Measurements from ENCODE around the gene CALHM3.

Gene CALHM3

DNA sequence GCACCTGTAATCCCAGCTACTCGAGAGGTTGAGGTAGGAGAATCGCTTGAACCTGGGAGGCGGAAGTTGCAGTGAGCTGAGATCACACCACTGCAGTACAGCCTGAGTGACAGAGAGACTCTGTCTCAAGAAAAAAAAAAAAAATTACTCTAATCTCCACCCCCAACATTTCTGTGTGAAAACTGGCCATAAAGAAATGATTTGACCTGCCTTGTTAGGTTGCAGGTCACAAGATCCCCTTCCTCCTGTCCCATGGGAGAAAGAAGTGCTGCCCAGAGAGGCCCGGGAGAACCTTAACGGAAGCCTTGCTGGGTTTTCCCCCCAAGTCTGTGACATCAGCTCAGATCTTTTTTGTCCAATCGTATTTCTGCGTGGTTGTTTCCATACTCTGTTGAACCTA is 11.6 kb downstream of the CALHM3 start:
- Histone ChIP-seq H3K4me3 (ENCODE audit: low read depth in 1 of 2, low read length in 2 of 2) (no peak overlapping the region), H3K4me1 (ENCODE audit: insufficient read depth, low read length) (peaks cover 8% of the 10 kb centered on the region), H3K9ac (ENCODE audit: low read length) (no peak overlapping the region), H3K9me3 (ENCODE audit: low read length) (no peaks in the 10 kb centered on the region), H3K27me3 (ENCODE audit: control insufficient read depth in 1 of 2, insufficient read depth in 2 of 2, low read length in 2 of 2) (no peaks in the 10 kb centered on the region), H3K27ac (ENCODE audit: low read depth, low read length) (no peak overlapping the region), H3K36me3 (ENCODE audit: insufficient read depth, low read length) (no peaks in the 10 kb centered on the region)

DNA sequence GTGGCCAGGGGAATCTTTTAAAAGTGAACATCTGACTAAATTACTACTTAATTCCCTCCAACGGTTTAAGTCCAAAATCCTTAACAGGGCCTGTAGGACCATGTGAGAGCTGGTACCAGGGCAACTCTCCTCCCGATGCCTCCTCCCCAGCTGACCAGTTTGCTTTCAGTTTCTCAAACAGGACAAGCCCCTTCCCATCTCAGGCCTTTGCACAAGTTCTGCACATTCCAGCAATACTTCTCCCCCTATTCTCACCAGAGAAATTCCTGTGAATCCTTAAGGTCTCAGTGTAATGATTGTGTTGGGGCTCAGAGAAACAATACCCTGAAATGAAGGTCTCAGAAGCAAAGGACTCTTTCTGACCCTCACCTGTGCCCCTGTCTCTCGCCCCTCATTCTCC is 12.3 kb downstream of the CALHM3 start:
- H3K4me1 ChIP-seq (ENCODE audit: insufficient read depth, low read length): peaks cover 8% of the 10 kb centered on the region
- no peaks in the 10 kb centered on the region for H3K27me3 ChIP-seq (ENCODE audit: control insufficient read depth in 1 of 2, insufficient read depth in 2 of 2, low read length in 2 of 2)
- no peak overlapping the region for H3K4me3 ChIP-seq (ENCODE audit: low read depth in 1 of 2, low read length in 2 of 2)
- H3K9me3 ChIP-seq (ENCODE audit: low read length): no peaks in the 10 kb centered on the region
- no peak overlapping the region for H3K9ac ChIP-seq (ENCODE audit: low read length)
- no peaks in the 10 kb centered on the region for H3K36me3 ChIP-seq (ENCODE audit: insufficient read depth, low read length)
- H3K27ac ChIP-seq (ENCODE audit: low read depth, low read length): no peak overlapping the region

DNA sequence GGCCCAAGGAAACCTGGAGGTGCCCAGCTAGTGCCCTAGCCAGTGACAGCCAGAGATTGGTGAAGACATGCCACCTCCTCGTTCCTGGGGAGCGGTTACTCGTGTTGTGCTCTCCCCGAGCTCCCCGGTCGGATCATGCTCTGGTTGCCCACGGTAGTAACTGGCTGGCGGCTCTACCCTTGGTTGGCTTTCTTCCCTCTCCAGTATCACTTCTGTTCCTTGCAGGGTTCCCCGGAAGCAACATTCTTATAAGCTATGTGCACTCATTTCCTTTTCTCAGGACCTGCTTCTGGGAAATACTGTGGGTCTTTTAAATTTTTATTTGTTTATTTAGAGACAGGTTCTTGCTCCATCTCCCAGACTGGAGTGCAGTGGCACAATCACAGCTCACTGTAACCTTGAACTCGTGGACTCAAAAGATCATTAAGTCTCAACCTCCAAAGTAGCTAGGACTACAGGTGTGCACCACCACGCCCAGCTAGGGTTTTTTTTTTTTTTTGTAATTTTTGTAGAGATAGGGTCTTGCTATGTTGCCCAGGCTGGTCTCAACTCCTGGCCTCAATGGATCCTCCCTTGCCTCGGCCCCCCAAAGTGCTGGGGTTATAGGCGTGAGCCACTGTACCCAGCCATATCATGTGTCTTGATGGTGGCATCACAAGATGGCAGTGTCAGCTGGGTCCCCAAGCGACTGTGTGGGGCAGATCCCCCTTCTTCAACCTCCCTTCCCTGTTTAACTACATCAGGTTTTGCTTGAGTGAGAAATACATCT is 13.4 kb downstream of the CALHM3 start:
- peaks cover under 1% of the 10 kb centered on the region for H3K4me1 ChIP-seq (ENCODE audit: insufficient read depth, low read length)
- no peak overlapping the region for H3K27ac ChIP-seq (ENCODE audit: low read depth, low read length)
- H3K36me3 ChIP-seq (ENCODE audit: insufficient read depth, low read length): no peaks in the 10 kb centered on the region
- no peaks in the 10 kb centered on the region for H3K27me3 ChIP-seq (ENCODE audit: control insufficient read depth in 1 of 2, insufficient read depth in 2 of 2, low read length in 2 of 2)
- no peak overlapping the region for H3K9ac ChIP-seq (ENCODE audit: low read length)
- H3K9me3 ChIP-seq (ENCODE audit: low read length): no peaks in the 10 kb centered on the region
- H3K4me3 ChIP-seq (ENCODE audit: low read depth in 1 of 2, low read length in 2 of 2): no peak overlapping the region

DNA sequence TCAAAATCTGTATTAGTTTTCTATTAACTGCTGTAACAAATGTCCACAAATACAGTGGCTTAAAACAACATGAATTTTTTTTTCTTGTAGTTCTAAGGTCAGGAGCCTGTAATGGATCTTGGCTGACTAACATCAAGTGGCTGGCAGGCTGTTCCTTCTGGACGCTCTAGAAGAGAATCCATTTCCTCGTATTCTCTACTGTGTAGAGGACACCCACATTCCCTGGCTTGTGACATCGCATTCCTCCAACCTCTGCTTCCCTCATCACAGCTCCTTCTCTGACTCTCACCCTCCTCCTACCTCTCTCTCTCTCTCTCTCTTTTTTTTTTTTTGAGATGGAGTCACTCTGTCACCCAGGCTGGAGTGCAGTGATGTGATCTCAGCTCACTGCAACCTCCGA is 15.5 kb downstream of the CALHM3 start:
- Histone ChIP-seq H3K9ac (ENCODE audit: low read length) (no peak overlapping the region), H3K36me3 (ENCODE audit: insufficient read depth, low read length) (no peaks in the 10 kb centered on the region), H3K4me3 (ENCODE audit: low read depth in 1 of 2, low read length in 2 of 2) (no peak overlapping the region), H3K27ac (ENCODE audit: low read depth, low read length) (no peak overlapping the region), H3K4me1 (ENCODE audit: insufficient read depth, low read length) (no peaks in the 10 kb centered on the region), H3K9me3 (ENCODE audit: low read length) (no peaks in the 10 kb centered on the region), H3K27me3 (ENCODE audit: control insufficient read depth in 1 of 2, insufficient read depth in 2 of 2, low read length in 2 of 2) (no peaks in the 10 kb centered on the region)

DNA sequence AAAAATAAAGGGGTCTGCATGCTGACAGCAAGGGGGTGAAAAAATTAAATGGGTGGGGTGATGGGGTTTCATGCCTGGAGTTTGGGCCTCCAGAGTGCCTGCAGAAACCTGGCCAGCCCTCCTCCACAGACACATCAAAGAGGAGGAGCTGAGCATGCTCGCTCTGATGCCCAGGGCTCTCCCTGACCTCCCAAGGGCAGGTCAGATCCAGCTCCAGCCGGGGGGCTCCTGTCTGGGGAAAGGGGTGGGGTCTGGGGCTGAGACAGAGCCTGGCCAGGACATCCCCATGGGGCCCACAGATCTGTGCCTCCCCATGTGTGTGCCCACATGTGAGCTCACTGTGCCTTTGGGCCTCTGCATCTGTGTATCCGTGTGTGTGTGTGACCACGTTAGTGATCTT is 19.4 kb downstream of the CALHM3 start:
- Histone ChIP-seq H3K4me1 (ENCODE audit: insufficient read depth, low read length) (no peaks in the 10 kb centered on the region), H3K27ac (ENCODE audit: low read depth, low read length) (no peak overlapping the region), H3K9ac (ENCODE audit: low read length) (no peak overlapping the region)

DNA sequence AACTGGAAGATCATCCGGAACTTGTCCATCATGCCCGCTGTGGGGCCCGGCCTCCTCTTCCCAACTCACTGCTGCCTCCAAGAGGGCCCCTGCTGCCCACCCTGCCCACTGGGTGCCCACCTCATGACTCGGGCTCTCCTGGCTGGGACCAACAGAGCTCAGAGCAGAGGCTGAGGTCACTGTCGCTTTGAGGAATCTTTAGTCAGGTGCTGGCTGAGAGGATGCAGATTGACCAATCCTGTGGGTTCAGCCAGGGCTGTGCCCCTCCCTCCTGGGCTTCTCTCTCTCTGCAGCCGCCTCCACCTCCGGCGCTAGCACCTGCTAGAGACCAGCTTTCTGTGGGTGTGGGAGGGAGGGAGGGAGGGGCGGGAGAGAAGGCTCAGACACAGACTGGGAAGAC is 20.3 kb downstream of the CALHM3 start, which contains the start of gene CALHM1:
Gene CALHM1, minus strand, starts transcription at position 181 of the 400 bp plus-strand sequence. Its CDS starts 149 bp downstream, at position 32.
- Histone ChIP-seq H3K4me1 (ENCODE audit: insufficient read depth, low read length) (no peaks in the 10 kb centered on the region), H3K9me3 (ENCODE audit: low read length) (no peaks in the 10 kb centered on the region), H3K27ac (ENCODE audit: low read depth, low read length) (no peak within 1 kb of the TSS), H3K27me3 (ENCODE audit: control insufficient read depth in 1 of 2, insufficient read depth in 2 of 2, low read length in 2 of 2) (no peaks in the 10 kb centered on the region), H3K36me3 (ENCODE audit: insufficient read depth, low read length) (no peaks in the 10 kb centered on the region), H3K4me3 (ENCODE audit: low read depth in 1 of 2, low read length in 2 of 2) (no peak within 1 kb of the TSS), H3K9ac (ENCODE audit: low read length) (no peak within 1 kb of the TSS)

More for the DNA sequence above, 19.4 kb downstream of the CALHM3 start:
- Histone ChIP-seq H3K27me3 (ENCODE audit: control insufficient read depth in 1 of 2, insufficient read depth in 2 of 2, low read length in 2 of 2) (no peaks in the 10 kb centered on the region), H3K36me3 (ENCODE audit: insufficient read depth, low read length) (no peaks in the 10 kb centered on the region), H3K9me3 (ENCODE audit: low read length) (no peaks in the 10 kb centered on the region), H3K4me3 (ENCODE audit: low read depth in 1 of 2, low read length in 2 of 2) (no peak overlapping the region)

DNA sequence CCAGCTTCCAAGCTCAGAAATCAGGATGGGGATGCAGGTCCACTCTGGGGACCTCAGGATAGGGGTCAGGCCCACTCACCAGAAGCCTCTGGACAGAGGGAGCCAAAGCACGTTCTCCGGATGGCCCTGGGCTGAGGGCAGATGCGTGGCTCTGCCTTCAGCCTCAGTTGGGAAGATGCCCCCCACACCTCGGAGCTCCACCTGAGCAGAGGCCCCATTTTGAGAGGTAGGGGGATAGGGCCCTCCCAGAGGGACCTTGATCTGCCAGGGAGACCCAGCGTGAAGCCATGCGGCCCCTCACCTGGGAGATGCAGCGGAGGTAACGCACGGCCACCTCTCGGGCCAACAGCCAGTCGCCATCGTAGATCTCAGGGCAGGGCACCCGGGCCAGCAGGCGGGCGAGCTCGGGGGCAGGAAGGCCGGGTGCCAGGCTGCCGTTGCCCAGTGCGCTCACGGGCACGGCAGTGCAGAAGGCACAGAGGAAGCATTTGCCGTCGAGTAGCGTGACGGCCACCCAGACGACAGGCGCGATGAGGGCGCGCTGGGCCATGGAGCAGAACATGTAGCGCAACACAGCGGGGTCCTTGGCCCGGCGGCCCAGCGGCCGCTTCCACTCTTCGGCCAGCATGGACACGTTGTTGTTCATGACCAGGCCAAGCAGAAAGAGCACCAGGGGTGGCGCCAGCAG is 21.0 kb downstream of the CALHM3 start:
- H3K4me3 ChIP-seq (ENCODE audit: low read depth in 1 of 2, low read length in 2 of 2): no peak overlapping the region
- no peaks in the 10 kb centered on the region for H3K27me3 ChIP-seq (ENCODE audit: control insufficient read depth in 1 of 2, insufficient read depth in 2 of 2, low read length in 2 of 2)
- H3K9ac ChIP-seq (ENCODE audit: low read length): no peak overlapping the region

DNA sequence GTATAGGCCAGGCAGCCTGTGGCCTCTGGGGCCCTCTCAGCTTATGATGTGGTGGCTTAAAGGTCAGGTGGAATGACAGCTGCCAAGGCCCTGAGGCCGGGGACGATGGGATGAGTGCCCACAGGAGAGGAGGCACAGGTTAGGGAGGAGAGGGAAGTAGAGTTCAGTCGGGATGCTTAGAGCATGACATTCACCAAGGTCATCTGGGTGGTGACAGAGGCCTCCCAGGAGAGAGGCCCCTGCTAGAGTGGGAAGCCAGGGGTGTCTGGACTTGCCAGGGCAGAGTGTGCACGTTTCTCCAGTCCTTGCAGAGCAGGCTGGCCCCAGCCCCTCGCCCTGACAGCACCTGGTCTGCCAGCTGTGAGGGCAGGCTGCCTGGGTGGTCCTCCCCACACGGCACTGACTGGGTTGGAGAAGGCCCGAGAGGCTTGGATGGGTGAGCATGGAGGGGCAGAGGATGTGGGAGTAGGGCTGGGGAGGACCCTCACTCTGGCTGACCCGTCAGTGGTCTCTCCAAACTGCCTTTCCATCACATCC is 21.8 kb downstream of the CALHM3 start:
- H3K4me3 ChIP-seq (ENCODE audit: low read depth in 1 of 2, low read length in 2 of 2): no peak overlapping the region
- H3K9me3 ChIP-seq (ENCODE audit: low read length): no peaks in the 10 kb centered on the region
- no peaks in the 10 kb centered on the region for H3K27me3 ChIP-seq (ENCODE audit: control insufficient read depth in 1 of 2, insufficient read depth in 2 of 2, low read length in 2 of 2)
- H3K9ac ChIP-seq (ENCODE audit: low read length): no peak overlapping the region
- H3K27ac ChIP-seq (ENCODE audit: low read depth, low read length): no peak overlapping the region
- H3K4me1 ChIP-seq (ENCODE audit: insufficient read depth, low read length): peaks cover 7% of the 10 kb centered on the region
- H3K36me3 ChIP-seq (ENCODE audit: insufficient read depth, low read length): no peaks in the 10 kb centered on the region

More for the DNA sequence above, 21.0 kb downstream of the CALHM3 start:
- H3K9me3 ChIP-seq (ENCODE audit: low read length): no peaks in the 10 kb centered on the region
- H3K36me3 ChIP-seq (ENCODE audit: insufficient read depth, low read length): no peaks in the 10 kb centered on the region
- no peak overlapping the region for H3K27ac ChIP-seq (ENCODE audit: low read depth, low read length)
- H3K4me1 ChIP-seq (ENCODE audit: insufficient read depth, low read length): peaks cover under 1% of the 10 kb centered on the region

DNA sequence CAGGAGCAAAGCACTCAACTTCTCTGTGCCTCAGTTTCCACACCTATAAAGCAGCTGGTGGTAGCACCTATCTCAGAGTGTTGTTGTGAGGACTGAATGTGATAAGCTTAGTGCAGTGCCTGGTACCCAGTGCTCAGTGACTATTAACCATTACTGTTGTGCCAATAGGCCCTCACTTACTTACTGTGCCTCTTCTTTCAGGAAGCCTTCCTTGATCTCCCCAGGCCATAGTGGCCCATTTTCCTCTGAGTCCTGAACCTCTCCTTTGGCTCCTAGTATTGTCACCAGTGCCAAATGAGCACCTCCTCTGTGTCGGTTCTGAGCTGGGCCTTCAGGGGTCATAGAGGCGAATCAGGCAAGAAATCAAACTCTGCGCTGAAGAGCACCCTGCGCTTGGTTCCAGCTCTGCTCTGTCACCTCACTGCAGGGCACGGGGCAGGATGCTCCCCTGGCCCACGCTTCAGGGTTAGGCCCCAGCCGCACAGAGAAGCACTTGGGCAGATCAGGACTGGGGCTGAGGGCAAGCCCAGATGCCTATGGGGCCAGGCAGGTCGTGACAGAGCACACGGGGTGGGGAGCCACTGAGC is 22.9 kb downstream of the CALHM3 start:
- peaks cover 7% of the 10 kb centered on the region for H3K4me1 ChIP-seq (ENCODE audit: insufficient read depth, low read length)
- no peaks in the 10 kb centered on the region for H3K36me3 ChIP-seq (ENCODE audit: insufficient read depth, low read length)
- no peaks in the 10 kb centered on the region for H3K9me3 ChIP-seq (ENCODE audit: low read length)
- no peaks in the 10 kb centered on the region for H3K27me3 ChIP-seq (ENCODE audit: control insufficient read depth in 1 of 2, insufficient read depth in 2 of 2, low read length in 2 of 2)
- no peak overlapping the region for H3K27ac ChIP-seq (ENCODE audit: low read depth, low read length)
- no peak overlapping the region for H3K9ac ChIP-seq (ENCODE audit: low read length)
- no peak overlapping the region for H3K4me3 ChIP-seq (ENCODE audit: low read depth in 1 of 2, low read length in 2 of 2)

DNA sequence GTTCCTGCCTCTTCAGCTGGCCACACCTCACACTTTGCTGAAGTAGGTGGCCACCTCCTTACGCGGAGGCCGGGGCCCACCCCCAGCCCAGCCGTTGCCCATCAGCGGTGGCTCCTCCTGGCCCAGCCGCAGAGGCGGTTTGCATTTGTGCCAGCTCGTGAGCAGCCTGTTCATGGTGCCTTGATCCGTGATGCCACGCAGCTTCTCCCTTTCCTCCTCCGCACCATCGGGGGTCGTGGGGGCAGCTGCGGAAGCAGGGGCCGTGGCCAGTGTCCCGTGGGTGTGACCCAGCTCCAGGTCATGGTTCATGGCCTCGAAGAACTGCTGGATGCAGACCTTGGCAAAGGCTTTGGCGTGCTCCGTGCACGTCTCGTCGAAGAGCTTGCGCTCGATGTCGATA is 23.8 kb downstream of the CALHM3 start:
- Histone ChIP-seq H3K4me3 (ENCODE audit: low read depth in 1 of 2, low read length in 2 of 2) (no peak overlapping the region), H3K27me3 (ENCODE audit: control insufficient read depth in 1 of 2, insufficient read depth in 2 of 2, low read length in 2 of 2) (no peaks in the 10 kb centered on the region), H3K9ac (ENCODE audit: low read length) (no peak overlapping the region), H3K27ac (ENCODE audit: low read depth, low read length) (no peak overlapping the region), H3K4me1 (ENCODE audit: insufficient read depth, low read length) (peaks cover 11% of the 10 kb centered on the region), H3K9me3 (ENCODE audit: low read length) (no peaks in the 10 kb centered on the region), H3K36me3 (ENCODE audit: insufficient read depth, low read length) (no peaks in the 10 kb centered on the region)

DNA sequence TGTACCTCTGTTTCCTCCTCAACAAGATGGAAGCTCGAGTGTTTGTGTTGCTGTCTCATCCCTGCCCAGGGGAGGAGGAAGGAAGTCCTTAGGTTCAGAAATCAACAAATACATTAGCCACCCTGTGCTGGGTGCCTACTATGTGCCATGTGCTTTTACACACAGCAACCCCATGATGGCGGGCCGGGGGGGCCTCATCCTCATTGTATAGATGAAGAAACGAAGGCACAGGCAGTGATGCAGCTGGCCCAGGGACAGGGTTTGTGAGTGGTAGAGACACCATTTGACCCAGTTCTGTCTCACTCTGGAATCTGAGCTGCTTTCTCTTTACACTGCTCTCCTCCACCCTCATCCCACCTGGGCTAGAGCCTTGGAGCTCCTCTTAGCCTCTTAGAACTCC is 25.0 kb downstream of the CALHM3 start:
- H3K4me1 ChIP-seq (ENCODE audit: insufficient read depth, low read length): peaks cover 23% of the 10 kb centered on the region
- H3K27ac ChIP-seq (ENCODE audit: low read depth, low read length): no peak overlapping the region
- H3K9me3 ChIP-seq (ENCODE audit: low read length): no peaks in the 10 kb centered on the region
- peaks cover 10% of the 10 kb centered on the region for H3K36me3 ChIP-seq (ENCODE audit: insufficient read depth, low read length)
- no peak overlapping the region for H3K9ac ChIP-seq (ENCODE audit: low read length)
- H3K27me3 ChIP-seq (ENCODE audit: control insufficient read depth in 1 of 2, insufficient read depth in 2 of 2, low read length in 2 of 2): no peaks in the 10 kb centered on the region
- H3K4me3 ChIP-seq (ENCODE audit: low read depth in 1 of 2, low read length in 2 of 2): no peak overlapping the region
